CD14-positive monocyte (primary cell): ENCODE data around the gene GEMIN7. TPM values are rescaled to one million over a fixed set of nuclear protein-coding genes. Genes with fewer than 3 reads are reported as not detected.

Experiments used
- DNase-seq, 3 donors: peaks; one replicate each; pipeline ENCODE4 v3.0.0-alpha.2; 2011 to 2022
- H2AFZ ChIP-seq: 2 replicates; pipeline ENCODE4 v1.6.0; 2012; ENCODE audit warnings: mild to moderate bottlenecking, low read depth, low read length, inconsistent platforms; ENCODE audit not compliant: insufficient read depth, poor library complexity, severe bottlenecking
- H3K27ac ChIP-seq, 2 donors: 1 replicate in 1 of 2; 2 replicates in 1 of 2; pipeline ENCODE4 v1.5.1; 2012 to 2013; ENCODE audit warnings: low read length in 2 of 2, control low read depth in 1 of 2, inconsistent platforms in 1 of 2, low read depth in 1 of 2, mild to moderate bottlenecking in 1 of 2
- H3K27me3 ChIP-seq, 2 donors: one replicate each; pipeline versions ENCODE4 v1.6.0 to v1.6.1; 2011 to 2013; ENCODE audit warnings: low read length in 2 of 2; ENCODE audit not compliant: control insufficient read depth in 2 of 2, insufficient read depth in 2 of 2
- H3K36me3 ChIP-seq, 2 donors: replicated peaks in 1 of 2; 1 replicate in 1 of 2; 2 replicates in 1 of 2; pipeline versions ENCODE4 v1.5.1 to v1.6.1; 2012 to 2013; ENCODE audit warnings: low read length in 2 of 2, control low read depth in 1 of 2, inconsistent platforms in 1 of 2, mild to moderate bottlenecking in 1 of 2; ENCODE audit not compliant: insufficient read depth in 2 of 2, control insufficient read depth in 1 of 2
- H3K4me1 ChIP-seq, 2 donors: 1 replicate in 1 of 2; 2 replicates in 1 of 2; pipeline versions ENCODE4 v1.5.1 to v1.6.1; 2012 to 2013; ENCODE audit warnings: low read length in 2 of 2, control low read depth in 1 of 2, inconsistent platforms in 1 of 2, mild to moderate bottlenecking in 1 of 2, moderate library complexity in 1 of 2; ENCODE audit not compliant: insufficient read depth in 2 of 2, control insufficient read depth in 1 of 2
- H3K4me2 ChIP-seq: replicated peaks from 2 replicates; pipeline ENCODE3; 2012; ENCODE audit warnings: low read length, moderate library complexity, mild to moderate bottlenecking; ENCODE audit not compliant: poor library complexity, severe bottlenecking; ENCODE audit errors: extremely low read depth
- H3K4me3 ChIP-seq, 3 experiments: fragments of 200-600 bp in 1 of 3; sonication (generic) in 1 of 3; replicated peaks in 1 of 3; 1 replicate in 2 of 3; 2 replicates in 1 of 3; pipeline ENCODE4 v1.5.1; 2011 to 2013; ENCODE audit warnings: low read length in 3 of 3, mild to moderate bottlenecking in 3 of 3, control low read depth in 2 of 3, low read depth in 2 of 3, inconsistent platforms in 1 of 3, moderate library complexity in 1 of 3
- H3K79me2 ChIP-seq: 2 replicates; pipeline ENCODE4 v1.6.0; 2012; ENCODE audit warnings: mild to moderate bottlenecking, control low read depth, inconsistent platforms, low read length, moderate library complexity; ENCODE audit not compliant: insufficient read depth
- H3K9ac ChIP-seq: 2 replicates; pipeline ENCODE4 v1.6.0; 2017; ENCODE audit warnings: low read length, mild to moderate bottlenecking; ENCODE audit not compliant: insufficient read depth, poor library complexity, severe bottlenecking
- H3K9me3 ChIP-seq, 2 donors: replicated peaks in 1 of 2; 1 replicate in 1 of 2; 2 replicates in 1 of 2; pipeline versions ENCODE4 v1.5.1 to v1.6.1; 2012 to 2013; ENCODE audit warnings: low read length in 2 of 2, control low read depth in 1 of 2; ENCODE audit not compliant: control insufficient read depth in 1 of 2, insufficient read depth in 1 of 2
- H4K20me1 ChIP-seq: 2 replicates; pipeline ENCODE4 v1.6.0; 2012; ENCODE audit warnings: mild to moderate bottlenecking, low read length, control low read depth, moderate library complexity; ENCODE audit not compliant: insufficient read depth
- H3K27ac Mint-ChIP-seq, 7 donors: one replicate each; pipeline ENCODE4 v1.8.0; 2020; ENCODE audit warnings: mild to moderate bottlenecking in 7 of 7, mixed read lengths in 7 of 7, moderate library complexity in 6 of 7, inconsistent platforms in 2 of 7
- H3K27me3 Mint-ChIP-seq, 3 donors: one replicate each; pipeline ENCODE4 v1.8.0; 2021 to 2022; ENCODE audit warnings: low read depth in 3 of 3, mild to moderate bottlenecking in 3 of 3, mixed read lengths in 3 of 3, moderate library complexity in 3 of 3, inconsistent platforms in 1 of 3
- H3K36me3 Mint-ChIP-seq, 2 donors: one replicate each; pipeline ENCODE4 v1.8.0; 2020; ENCODE audit warnings: mixed read lengths in 2 of 2, inconsistent platforms in 1 of 2, mild to moderate bottlenecking in 1 of 2
- H3K4me1 Mint-ChIP-seq: one replicate; pipeline ENCODE4 v1.8.0; 2020; ENCODE audit warnings: mild to moderate bottlenecking, mixed read lengths
- H3K4me3 Mint-ChIP-seq, 2 donors: one replicate each; pipeline ENCODE4 v1.8.0; 2020; ENCODE audit warnings: mild to moderate bottlenecking in 2 of 2, mixed read lengths in 2 of 2, moderate library complexity in 1 of 2
- H3K9me3 Mint-ChIP-seq, 7 donors: one replicate each; pipeline ENCODE4 v1.8.0; 2020 to 2022; ENCODE audit warnings: mixed read lengths in 7 of 7, mild to moderate bottlenecking in 6 of 7, moderate library complexity in 6 of 7, inconsistent platforms in 2 of 7
- WGBS: methylation state at CpG from one replicate; pipeline ENCODE4 v1.1.5; 2013; ENCODE audit warnings: missing lambda C conversion rate; ENCODE audit not compliant: insufficient coverage; 5-methylcytosine and 5-hydroxymethylcytosine counted together
- intact Hi-C, 2 donors: fragments of 100-400 bp; cut with micrococcal nuclease; formaldehyde crosslinking; loops; one replicate each; pipeline versions ENCODE4 v1.15.0 to v1.15.1; 2023
- polyA plus RNA-seq, 3 donors: library from polyadenylated mRNA; depleted of rRNA in 1 of 3; unstranded in 2 of 3; stranded (reverse) in 1 of 3; fragments of 300-500 nt in 2 of 3; fragments of >200 nt in 1 of 3; fragmentation: Illumina TruSeq in 2 of 3; gene quantifications; 1 replicate in 2 of 3; 2 replicates in 1 of 3; pipeline ENCODE4 v1.2.3, GENCODE V29; 2012 to 2021
- TF ChIP-seq, protein P1 (sequence below): fragments of 200-600 bp; IDR thresholded peaks from one replicate; pipeline ENCODE4 v1.8.0; 2022; ENCODE audit warnings: antibody characterized with exemption, mild to moderate bottlenecking

The GEMIN7 gene
- polyA plus RNA-seq, 3 donors, result 67.6 to 83.4 (median 78.4) TPM

DNA sequence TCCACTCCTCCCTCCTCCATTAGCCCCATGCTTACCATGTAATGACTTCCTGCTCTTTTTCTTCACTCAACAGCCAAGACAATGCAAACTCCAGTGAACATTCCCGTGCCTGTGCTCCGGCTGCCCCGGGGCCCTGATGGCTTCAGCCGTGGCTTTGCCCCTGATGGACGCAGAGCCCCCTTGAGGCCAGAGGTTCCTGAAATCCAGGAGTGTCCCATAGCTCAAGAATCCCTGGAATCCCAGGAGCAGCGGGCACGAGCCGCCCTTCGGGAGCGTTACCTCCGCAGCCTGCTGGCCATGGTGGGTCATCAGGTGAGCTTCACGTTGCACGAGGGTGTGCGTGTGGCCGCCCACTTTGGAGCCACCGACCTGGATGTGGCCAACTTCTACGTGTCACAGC lies 11.0 kb downstream of the GEMIN7 start:
- Histone ChIP-seq H3K4me3 (no peak overlapping the region), H2AFZ (no peak overlapping the region), H4K20me1 (peaks cover 27% of the 10 kb centered on the region), H3K4me2 (no peak overlapping the region), H3K27ac (no peak overlapping the region), H3K9me3 (no peaks in the 10 kb centered on the region), H3K79me2 (peaks cover 25% of the 10 kb centered on the region), H3K27me3 (no peaks in the 10 kb centered on the region), H3K4me1 (peaks cover 31 to 43% of the 10 kb centered on the region in 2 donors), H3K9ac (no peak overlapping the region), H3K36me3 (peaks cover 6 to 11% of the 10 kb centered on the region in 2 donors)
- H3K9me3 Mint-ChIP-seq, result no peaks in the 10 kb centered on the region
- H3K4me3 Mint-ChIP-seq, result no peak overlapping the region
- no peak for DNase-seq
- H3K27me3 Mint-ChIP-seq, result peaks cover 0 to 3% (median 0%) of the 10 kb centered on the region in 3 donors
- H3K27ac Mint-ChIP-seq, result no peak overlapping the region
- WGBS, result 97% methylated on average over 16 of the region's 17 CpGs
- TF ChIP-seq, protein P1, sequence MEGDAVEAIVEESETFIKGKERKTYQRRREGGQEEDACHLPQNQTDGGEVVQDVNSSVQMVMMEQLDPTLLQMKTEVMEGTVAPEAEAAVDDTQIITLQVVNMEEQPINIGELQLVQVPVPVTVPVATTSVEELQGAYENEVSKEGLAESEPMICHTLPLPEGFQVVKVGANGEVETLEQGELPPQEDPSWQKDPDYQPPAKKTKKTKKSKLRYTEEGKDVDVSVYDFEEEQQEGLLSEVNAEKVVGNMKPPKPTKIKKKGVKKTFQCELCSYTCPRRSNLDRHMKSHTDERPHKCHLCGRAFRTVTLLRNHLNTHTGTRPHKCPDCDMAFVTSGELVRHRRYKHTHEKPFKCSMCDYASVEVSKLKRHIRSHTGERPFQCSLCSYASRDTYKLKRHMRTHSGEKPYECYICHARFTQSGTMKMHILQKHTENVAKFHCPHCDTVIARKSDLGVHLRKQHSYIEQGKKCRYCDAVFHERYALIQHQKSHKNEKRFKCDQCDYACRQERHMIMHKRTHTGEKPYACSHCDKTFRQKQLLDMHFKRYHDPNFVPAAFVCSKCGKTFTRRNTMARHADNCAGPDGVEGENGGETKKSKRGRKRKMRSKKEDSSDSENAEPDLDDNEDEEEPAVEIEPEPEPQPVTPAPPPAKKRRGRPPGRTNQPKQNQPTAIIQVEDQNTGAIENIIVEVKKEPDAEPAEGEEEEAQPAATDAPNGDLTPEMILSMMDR, result no peak
- H3K36me3 Mint-ChIP-seq, result peaks cover 10 to 33% of the 10 kb centered on the region in 2 donors
- H3K4me1 Mint-ChIP-seq, result peaks cover 43% of the 10 kb centered on the region
- intact Hi-C loops, result loop anchor here in 1 of 2 donors (5.0 kb wide), 2 partner anchors 43 to 87 kb away; partner anchors contain the start of genes BLOC1S3 and TRAPPC6A

DNA sequence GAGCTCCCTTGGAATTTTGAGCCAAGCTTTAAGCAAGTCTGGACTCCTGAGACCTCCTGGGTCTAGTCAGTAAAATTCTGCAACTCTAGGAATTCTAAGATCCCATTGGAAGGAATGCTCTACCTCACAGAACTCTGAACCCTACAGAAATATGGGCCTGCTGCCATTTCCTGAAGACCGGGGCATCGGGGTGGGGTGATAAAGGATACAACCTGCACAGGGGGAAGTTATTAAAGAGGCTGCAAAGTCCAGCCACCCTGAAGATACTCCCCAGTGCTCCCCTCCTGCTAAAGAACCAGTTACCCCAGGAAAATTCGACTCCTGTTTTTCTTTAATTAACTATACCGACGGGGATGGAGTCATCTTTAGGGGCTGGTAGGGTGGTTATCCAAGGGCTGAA lies 11.5 kb downstream of the GEMIN7 start:
- peak overlapping the region in 2 of 7 donors; percentile 57 to 85 for H3K27ac Mint-ChIP-seq
- Histone ChIP-seq H3K9ac (no peak overlapping the region), H3K4me3 (peak overlapping the region in 1 of 3 experiments; percentile 96), H4K20me1 (peaks cover 31% of the 10 kb centered on the region), H3K27me3 (no peaks in the 10 kb centered on the region), H3K27ac (no peak overlapping the region), H3K4me1 (peaks cover 31 to 43% of the 10 kb centered on the region in 2 donors), H3K9me3 (no peaks in the 10 kb centered on the region), H3K36me3 (peaks cover 6 to 11% of the 10 kb centered on the region in 2 donors), H3K79me2 (peaks cover 31% of the 10 kb centered on the region), H3K4me2 (peak overlapping the region; percentile 100), H2AFZ (no peak overlapping the region)
- peaks cover 5 to 27% of the 10 kb centered on the region in 2 donors for H3K36me3 Mint-ChIP-seq
- H3K27me3 Mint-ChIP-seq, result peaks cover 0 to 3% (median 0%) of the 10 kb centered on the region in 3 donors
- no peak overlapping the region for H3K4me3 Mint-ChIP-seq
- no CpG with 5 or more reads among the region's 5 CpGs for WGBS
- intact Hi-C loops, result loop anchor here in 1 of 2 donors (1.0 to 5.0 kb wide), 3 partner anchors 15 to 87 kb away; partner anchors contain the start of genes BLOC1S3 and TRAPPC6A
- no peaks in the 10 kb centered on the region for H3K9me3 Mint-ChIP-seq
- H3K4me1 Mint-ChIP-seq, result peaks cover 45% of the 10 kb centered on the region
- TF ChIP-seq, protein P1, result no peak
- no peak for DNase-seq
